ENCODE measurements around the gene SPATA17. TPM values are rescaled to one million over a fixed set of nuclear protein-coding genes. Genes with fewer than 3 reads are reported as not detected.
A peak's percentile ranks its signal among the peaks of the same experiment; 100 is the strongest.

SPATA17 gene
- polyA plus RNA-seq, 1 of the 3 experiments (the other 2 are of a cell fraction), result 1.2 TPM

DNA sequence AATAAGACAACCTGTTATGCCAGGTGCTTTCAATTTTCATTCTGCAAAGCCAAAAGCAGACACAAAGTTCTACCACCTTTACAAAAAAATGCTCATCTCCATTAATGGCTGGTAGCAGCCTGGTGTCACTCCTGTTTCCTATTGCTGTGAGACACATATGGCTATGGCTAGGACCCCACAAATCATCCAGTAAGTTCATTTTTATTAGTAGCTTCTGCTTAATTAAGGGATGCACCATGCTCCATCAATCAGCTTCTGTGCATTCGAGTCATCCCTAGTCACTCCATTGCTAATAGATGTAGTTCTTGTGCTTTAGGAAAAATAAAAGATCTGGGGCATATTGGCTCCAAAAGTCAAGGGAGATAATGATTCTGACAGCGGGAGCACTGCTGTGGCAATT lies 257.2 kb downstream of the SPATA17 start:
- no peaks in the 10 kb centered on the region for H3K79me2 ChIP-seq (ENCODE audit: insufficient read depth)
- no peak for DNase-seq
- no peaks in the 10 kb centered on the region for H3K9me2 ChIP-seq
- H3K4me1 ChIP-seq (ENCODE audit: control insufficient read depth in 1 of 2, insufficient read depth in 2 of 2, low read depth in 1 of 2, low read length in 1 of 2), result peaks cover 0 to 4% of the 10 kb centered on the region in 2 experiments; a peak in 3 of 4 replicates
- H3K9me3 ChIP-seq, result 0 out of 2 replicates have a peak, but pooled peaks cover 10% of the 10 kb centered on the region
- H3K27me3 ChIP-seq (ENCODE audit: insufficient read depth), result no peaks in the 10 kb centered on the region
- no peak overlapping the region for H2AFZ ChIP-seq (ENCODE audit: low read depth)
- H3K36me3 ChIP-seq (replicated peaks in 1 of 2; ENCODE audit: control insufficient read depth in 1 of 2, insufficient read depth in 2 of 2, low read length in 1 of 2), result no peaks in the 10 kb centered on the region
- TF ChIP-seq GABPA (IDR thresholded peaks at IDR 0.05; ENCODE audit: low read depth), result no peak
- TF ChIP-seq, protein P1, sequence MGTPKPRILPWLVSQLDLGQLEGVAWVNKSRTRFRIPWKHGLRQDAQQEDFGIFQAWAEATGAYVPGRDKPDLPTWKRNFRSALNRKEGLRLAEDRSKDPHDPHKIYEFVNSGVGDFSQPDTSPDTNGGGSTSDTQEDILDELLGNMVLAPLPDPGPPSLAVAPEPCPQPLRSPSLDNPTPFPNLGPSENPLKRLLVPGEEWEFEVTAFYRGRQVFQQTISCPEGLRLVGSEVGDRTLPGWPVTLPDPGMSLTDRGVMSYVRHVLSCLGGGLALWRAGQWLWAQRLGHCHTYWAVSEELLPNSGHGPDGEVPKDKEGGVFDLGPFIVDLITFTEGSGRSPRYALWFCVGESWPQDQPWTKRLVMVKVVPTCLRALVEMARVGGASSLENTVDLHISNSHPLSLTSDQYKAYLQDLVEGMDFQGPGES (IDR thresholded peaks at IDR 0.05; ENCODE audit: low read depth, low read length), result no peak
- TF ChIP-seq ELF1 (IDR thresholded peaks at IDR 0.05), result no peak
- TF ChIP-seq, protein P2, sequence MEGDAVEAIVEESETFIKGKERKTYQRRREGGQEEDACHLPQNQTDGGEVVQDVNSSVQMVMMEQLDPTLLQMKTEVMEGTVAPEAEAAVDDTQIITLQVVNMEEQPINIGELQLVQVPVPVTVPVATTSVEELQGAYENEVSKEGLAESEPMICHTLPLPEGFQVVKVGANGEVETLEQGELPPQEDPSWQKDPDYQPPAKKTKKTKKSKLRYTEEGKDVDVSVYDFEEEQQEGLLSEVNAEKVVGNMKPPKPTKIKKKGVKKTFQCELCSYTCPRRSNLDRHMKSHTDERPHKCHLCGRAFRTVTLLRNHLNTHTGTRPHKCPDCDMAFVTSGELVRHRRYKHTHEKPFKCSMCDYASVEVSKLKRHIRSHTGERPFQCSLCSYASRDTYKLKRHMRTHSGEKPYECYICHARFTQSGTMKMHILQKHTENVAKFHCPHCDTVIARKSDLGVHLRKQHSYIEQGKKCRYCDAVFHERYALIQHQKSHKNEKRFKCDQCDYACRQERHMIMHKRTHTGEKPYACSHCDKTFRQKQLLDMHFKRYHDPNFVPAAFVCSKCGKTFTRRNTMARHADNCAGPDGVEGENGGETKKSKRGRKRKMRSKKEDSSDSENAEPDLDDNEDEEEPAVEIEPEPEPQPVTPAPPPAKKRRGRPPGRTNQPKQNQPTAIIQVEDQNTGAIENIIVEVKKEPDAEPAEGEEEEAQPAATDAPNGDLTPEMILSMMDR (IDR thresholded peaks at IDR 0.05), result no peak
- no peak for TF ChIP-seq POLR2AphosphoS5 (IDR thresholded peaks at IDR 0.05; ENCODE audit: low read depth, low read length)
- no peak for TF ChIP-seq FOSL2 (IDR thresholded peaks at IDR 0.05; ENCODE audit: borderline replicate concordance, low read depth)
- no peak for TF ChIP-seq RXRA (IDR thresholded peaks at IDR 0.05; ENCODE audit: borderline replicate concordance, low read depth)
- CTCF ChIA-PET, result interaction anchor here (1.2 kb wide), 1 partner anchor 22 kb away, joined by 3 read pairs; no protein-coding TSS in a partner anchor
- no peak overlapping the region for H3K4me3 ChIP-seq (ENCODE audit: low read depth in 2 of 2, low read length in 1 of 2)
- peaks cover 14% of the 10 kb centered on the region for H3F3A ChIP-seq (replicated peaks; ENCODE audit: insufficient read depth)
- no peak overlapping the region for H3K9ac ChIP-seq
- no peak overlapping the region for H3K4me2 ChIP-seq
- POLR2A ChIA-PET, result no interaction called here
- no peak overlapping the region for H3K27ac ChIP-seq (ENCODE audit: low read depth in 2 of 2, low read length in 1 of 2)
- H4K20me1 ChIP-seq (ENCODE audit: insufficient read depth), result no peaks in the 10 kb centered on the region
- 58% methylated on average over 2 of the region's 2 CpGs for WGBS (ENCODE audit: low lambda C conversion rate)

DNA sequence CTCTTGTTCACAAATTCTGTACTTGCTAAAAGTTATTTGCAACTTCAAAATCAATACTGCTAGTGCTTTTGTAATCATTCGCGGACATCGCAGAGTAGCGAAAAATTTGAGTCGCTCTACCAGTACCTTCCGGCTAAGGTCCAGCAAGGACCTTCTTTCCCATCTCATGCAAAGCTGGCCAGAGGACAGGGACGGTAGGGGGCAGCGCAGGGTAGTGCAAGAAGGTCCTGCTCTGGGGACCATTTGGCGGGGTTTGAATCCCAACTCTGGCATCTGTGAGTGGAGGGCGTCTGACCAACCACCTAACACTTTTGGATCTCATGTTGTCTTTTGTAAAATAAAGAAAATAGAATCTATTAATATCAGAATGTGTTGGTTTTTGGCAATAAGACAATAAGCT lies 258.3 kb downstream of the SPATA17 start:
- Histone ChIP-seq H4K20me1 (ENCODE audit: insufficient read depth) (no peaks in the 10 kb centered on the region), H3K9ac (no peak overlapping the region), H3K9me3 (0 out of 2 replicates have a peak, but pooled peaks cover 10% of the 10 kb centered on the region), H3F3A (replicated peaks; ENCODE audit: insufficient read depth) (peaks cover 15% of the 10 kb centered on the region), H3K36me3 (replicated peaks in 1 of 2; ENCODE audit: control insufficient read depth in 1 of 2, insufficient read depth in 2 of 2, low read length in 1 of 2) (no peaks in the 10 kb centered on the region), H2AFZ (ENCODE audit: low read depth) (no peak overlapping the region), H3K27ac (ENCODE audit: low read depth in 2 of 2, low read length in 1 of 2) (no peak overlapping the region), H3K4me2 (no peak overlapping the region), H3K4me3 (ENCODE audit: low read depth in 2 of 2, low read length in 1 of 2) (no peak overlapping the region), H3K27me3 (ENCODE audit: insufficient read depth) (no peaks in the 10 kb centered on the region), H3K9me2 (no peaks in the 10 kb centered on the region), H3K4me1 (ENCODE audit: control insufficient read depth in 1 of 2, insufficient read depth in 2 of 2, low read depth in 1 of 2, low read length in 1 of 2) (peaks cover 0 to 4% of the 10 kb centered on the region in 2 experiments; a peak in 3 of 4 replicates), H3K79me2 (ENCODE audit: insufficient read depth) (no peaks in the 10 kb centered on the region)
- CTCF ChIA-PET, result interaction anchor here (0.8 to 1.2 kb wide), 3 partner anchors 11 to 271 kb away, joined by 3 read pairs; no protein-coding TSS in a partner anchor
- WGBS (ENCODE audit: low lambda C conversion rate), result 74% methylated on average over 10 of the region's 10 CpGs
- no peak for DNase-seq
- TF ChIP-seq MEF2A (IDR thresholded peaks at IDR 0.05; ENCODE audit: borderline replicate concordance, low read depth) (no peak), EP300 (IDR thresholded peaks at IDR 0.05; ENCODE audit: borderline replicate concordance in 1 of 2, low read depth in 1 of 2, low read length in 1 of 2) (no peak), RAD21 (IDR thresholded peaks at IDR 0.05; ENCODE audit: low read length) (peak; percentile 42), YY1 (IDR thresholded peaks at IDR 0.05; ENCODE audit: low read depth) (no peak), TAF1 (IDR thresholded peaks at IDR 0.05; ENCODE audit: borderline replicate concordance, low read depth, low read length) (no peak), CHD2 (IDR thresholded peaks at IDR 0.05; ENCODE audit: low read length, partially characterized antibody) (no peak), RXRA (IDR thresholded peaks at IDR 0.05; ENCODE audit: borderline replicate concordance, low read depth) (no peak), RFX5 (IDR thresholded peaks at IDR 0.05; ENCODE audit: low read length) (no peak), GATA2 (CRISPR knock-in tag; IDR thresholded peaks at IDR 0.05) (no peak), FOXM1 (IDR thresholded peaks at IDR 0.05; ENCODE audit: low read depth) (no peak)
- TF ChIP-seq, protein P3, sequence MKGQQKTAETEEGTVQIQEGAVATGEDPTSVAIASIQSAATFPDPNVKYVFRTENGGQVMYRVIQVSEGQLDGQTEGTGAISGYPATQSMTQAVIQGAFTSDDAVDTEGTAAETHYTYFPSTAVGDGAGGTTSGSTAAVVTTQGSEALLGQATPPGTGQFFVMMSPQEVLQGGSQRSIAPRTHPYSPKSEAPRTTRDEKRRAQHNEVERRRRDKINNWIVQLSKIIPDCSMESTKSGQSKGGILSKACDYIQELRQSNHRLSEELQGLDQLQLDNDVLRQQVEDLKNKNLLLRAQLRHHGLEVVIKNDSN (IDR thresholded peaks at IDR 0.05; ENCODE audit: borderline replicate concordance, low read depth), result no peak
- TF ChIP-seq, protein P4, sequence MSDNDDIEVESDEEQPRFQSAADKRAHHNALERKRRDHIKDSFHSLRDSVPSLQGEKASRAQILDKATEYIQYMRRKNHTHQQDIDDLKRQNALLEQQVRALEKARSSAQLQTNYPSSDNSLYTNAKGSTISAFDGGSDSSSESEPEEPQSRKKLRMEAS (IDR thresholded peaks at IDR 0.05; ENCODE audit: low read depth), result no peak
- TF ChIP-seq, protein P2 (IDR thresholded peaks at IDR 0.05), result peak; percentile 36; the same call in 1 of the 2 replicates
- TF ChIP-seq, protein P5, sequence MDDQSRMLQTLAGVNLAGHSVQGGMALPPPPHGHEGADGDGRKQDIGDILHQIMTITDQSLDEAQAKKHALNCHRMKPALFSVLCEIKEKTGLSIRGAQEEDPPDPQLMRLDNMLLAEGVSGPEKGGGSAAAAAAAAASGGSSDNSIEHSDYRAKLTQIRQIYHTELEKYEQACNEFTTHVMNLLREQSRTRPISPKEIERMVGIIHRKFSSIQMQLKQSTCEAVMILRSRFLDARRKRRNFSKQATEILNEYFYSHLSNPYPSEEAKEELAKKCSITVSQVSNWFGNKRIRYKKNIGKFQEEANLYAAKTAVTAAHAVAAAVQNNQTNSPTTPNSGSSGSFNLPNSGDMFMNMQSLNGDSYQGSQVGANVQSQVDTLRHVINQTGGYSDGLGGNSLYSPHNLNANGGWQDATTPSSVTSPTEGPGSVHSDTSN (IDR thresholded peaks at IDR 0.05), result no peak
- TF ChIP-seq, protein P1 (IDR thresholded peaks at IDR 0.05; ENCODE audit: low read depth, low read length), result no peak
- POLR2A ChIA-PET, result no interaction called here
